Measurements from ENCODE around the gene KCNK7. TPM values are rescaled to one million over a fixed set of nuclear protein-coding genes. Genes with fewer than 3 reads are reported as not detected.

Gene KCNK7
- total RNA-seq, 1 experiment from 2014 or later: 0.61 TPM

GRCh38 chr11:65634905-65635731 is 39.5 kb upstream of the KCNK7 start:
- H3K27me3 ChIP-seq (ENCODE audit: insufficient read depth, low read length): no peaks in the 10 kb centered on the region
- TF ChIP-seq EZH2 (IDR thresholded peaks at IDR 0.05): no peak
- no peak for TF ChIP-seq ELF1 (IDR thresholded peaks at IDR 0.05; ENCODE audit: borderline replicate concordance, low read depth)
- no peak for TF ChIP-seq ZFX (IDR thresholded peaks at IDR 0.05)
- no peak for TF ChIP-seq POLR2A (IDR thresholded peaks at IDR 0.05; ENCODE audit: borderline replicate concordance, extremely low read depth, insufficient read depth, insufficient read length)
- no peak for TF ChIP-seq SP1 (IDR thresholded peaks at IDR 0.05; ENCODE audit: low read depth)
- TF ChIP-seq, protein P1, sequence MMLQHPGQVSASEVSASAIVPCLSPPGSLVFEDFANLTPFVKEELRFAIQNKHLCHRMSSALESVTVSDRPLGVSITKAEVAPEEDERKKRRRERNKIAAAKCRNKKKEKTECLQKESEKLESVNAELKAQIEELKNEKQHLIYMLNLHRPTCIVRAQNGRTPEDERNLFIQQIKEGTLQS (IDR thresholded peaks at IDR 0.05): no peak
- TF ChIP-seq FOSL1 (IDR thresholded peaks at IDR 0.05; ENCODE audit: low read depth): no peak
- TF ChIP-seq TCF7L2 (IDR thresholded peaks at IDR 0.05; ENCODE audit: borderline replicate concordance, extremely low read depth, insufficient read depth, insufficient read length): no peak
- TF ChIP-seq, protein P2, sequence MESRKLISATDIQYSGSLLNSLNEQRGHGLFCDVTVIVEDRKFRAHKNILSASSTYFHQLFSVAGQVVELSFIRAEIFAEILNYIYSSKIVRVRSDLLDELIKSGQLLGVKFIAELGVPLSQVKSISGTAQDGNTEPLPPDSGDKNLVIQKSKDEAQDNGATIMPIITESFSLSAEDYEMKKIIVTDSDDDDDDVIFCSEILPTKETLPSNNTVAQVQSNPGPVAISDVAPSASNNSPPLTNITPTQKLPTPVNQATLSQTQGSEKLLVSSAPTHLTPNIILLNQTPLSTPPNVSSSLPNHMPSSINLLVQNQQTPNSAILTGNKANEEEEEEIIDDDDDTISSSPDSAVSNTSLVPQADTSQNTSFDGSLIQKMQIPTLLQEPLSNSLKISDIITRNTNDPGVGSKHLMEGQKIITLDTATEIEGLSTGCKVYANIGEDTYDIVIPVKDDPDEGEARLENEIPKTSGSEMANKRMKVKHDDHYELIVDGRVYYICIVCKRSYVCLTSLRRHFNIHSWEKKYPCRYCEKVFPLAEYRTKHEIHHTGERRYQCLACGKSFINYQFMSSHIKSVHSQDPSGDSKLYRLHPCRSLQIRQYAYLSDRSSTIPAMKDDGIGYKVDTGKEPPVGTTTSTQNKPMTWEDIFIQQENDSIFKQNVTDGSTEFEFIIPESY (IDR thresholded peaks at IDR 0.05; ENCODE audit: extremely low read depth, insufficient replicate concordance, low read length): no peak
- TF ChIP-seq, protein P3, sequence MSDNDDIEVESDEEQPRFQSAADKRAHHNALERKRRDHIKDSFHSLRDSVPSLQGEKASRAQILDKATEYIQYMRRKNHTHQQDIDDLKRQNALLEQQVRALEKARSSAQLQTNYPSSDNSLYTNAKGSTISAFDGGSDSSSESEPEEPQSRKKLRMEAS (IDR thresholded peaks at IDR 0.05): no peak
- no peak for TF ChIP-seq YY1 (IDR thresholded peaks at IDR 0.05; ENCODE audit: extremely low read depth, insufficient replicate concordance, low read depth, low read length)
- no peak for TF ChIP-seq SRF (IDR thresholded peaks at IDR 0.05; ENCODE audit: low read depth)
- TF ChIP-seq ZNF274 (IDR thresholded peaks at IDR 0.05; ENCODE audit: low read depth, low read length): no peak
- no peak for TF ChIP-seq RAD21 (IDR thresholded peaks at IDR 0.05; ENCODE audit: low read depth)
- no peak for TF ChIP-seq JUND (IDR thresholded peaks at IDR 0.05)
- TF ChIP-seq EZH2phosphoT487 (IDR thresholded peaks at IDR 0.05; ENCODE audit: borderline replicate concordance): no peak
- TF ChIP-seq POLR2AphosphoS5 (IDR thresholded peaks at IDR 0.05; ENCODE audit: low read depth, low read length): no peak
- ChIA-PET CTCF (no interaction called here), POLR2A (no interaction called here), RAD21 (ENCODE audit: low non-redundant PET in 1 of 2, low total read pairs in 2 of 2, uncharacterized antibody in 2 of 2, unreplicated experiment in 2 of 2) (no interaction called here)
- no peak overlapping the region for H2AFZ ChIP-seq (ENCODE audit: low read depth, low read length, poor library complexity, severe bottlenecking)
- ATAC-seq: no peak
- no peak for DNase-seq (ENCODE audit: low read depth, low spot score)
- H3K4me2 ChIP-seq (ENCODE audit: low read length): no peak overlapping the region
- no peaks in the 10 kb centered on the region for H4K20me1 ChIP-seq (ENCODE audit: insufficient read depth)
- H3K4me3 ChIP-seq (replicated peaks in 1 of 2; ENCODE audit: low read depth in 1 of 2, low read length in 2 of 2): no peak overlapping the region
- no TSS peak for BruUV-seq (replicated peaks)
- H3K4me1 ChIP-seq (ENCODE audit: control insufficient read depth in 1 of 2, insufficient read depth in 2 of 2, low read length in 2 of 2): peaks cover 11 to 27% of the 10 kb centered on the region in 2 experiments
- H3K9me3 ChIP-seq (ENCODE audit: control insufficient read depth in 1 of 2, insufficient read depth in 1 of 2, low read depth in 1 of 2, low read length in 2 of 2): no peaks in the 10 kb centered on the region
- H3K36me3 ChIP-seq (ENCODE audit: control insufficient read depth in 1 of 2, insufficient read depth in 2 of 2, low read length in 2 of 2): peaks cover 8 to 51% of the 10 kb centered on the region in 2 experiments; a peak in 3 of 4 replicates
- no peak overlapping the region for H3K9ac ChIP-seq (ENCODE audit: low read length)
- intact Hi-C loops (cut with micrococcal nuclease): no loop called here
- H3K27ac ChIP-seq (ENCODE audit: low read depth, low read length): no peak overlapping the region
- H3K9me2 ChIP-seq (ENCODE audit: insufficient read depth): no peaks in the 10 kb centered on the region
- H3K79me2 ChIP-seq (ENCODE audit: insufficient read depth, low read length): peaks cover 13% of the 10 kb centered on the region; the same call in 1 of the 2 replicates
